Spleen (tissue), 11 donors: Measurements from ENCODE around the gene ARL6IP4. TPM values are rescaled to one million over a fixed set of nuclear protein-coding genes. Genes with fewer than 3 reads are reported as not detected.

Experiments
- DNase-seq: peaks from one replicate; pipeline ENCODE4 v3.0.0-alpha.2; 2020
- H3K27ac ChIP-seq, 8 donors: fragments of 200-600 bp; sonication (generic) in 7 of 8; 1 replicate in 4 of 8; 2 replicates in 4 of 8; pipeline versions ENCODE4 v1.5.0 to v1.8.0; 2016 to 2021; ENCODE audit warnings: inconsistent platforms in 4 of 8, mild to moderate bottlenecking in 4 of 8, moderate library complexity in 1 of 8
- H3K27me3 ChIP-seq, 7 donors: fragments of 200-600 bp; sonication (generic) in 6 of 7; replicated peaks in 1 of 7; 1 replicate in 4 of 7; 2 replicates in 3 of 7; pipeline versions ENCODE4 v1.5.0 to v1.8.0; 2016 to 2021; ENCODE audit warnings: inconsistent platforms in 3 of 7, mild to moderate bottlenecking in 1 of 7
- H3K36me3 ChIP-seq, 6 donors: fragments of 200-600 bp; sonication (generic) in 5 of 6; 1 replicate in 4 of 6; 2 replicates in 2 of 6; pipeline versions ENCODE4 v1.5.0 to v1.8.0; 2016 to 2021; ENCODE audit warnings: inconsistent platforms in 2 of 6
- H3K4me1 ChIP-seq, 6 donors: fragments of 200-600 bp; sonication (generic) in 5 of 6; 1 replicate in 3 of 6; 2 replicates in 3 of 6; pipeline versions ENCODE4 v1.5.0 to v1.8.0; 2016 to 2021; ENCODE audit warnings: inconsistent platforms in 3 of 6
- H3K4me3 ChIP-seq, 8 donors: fragments of 200-600 bp; sonication (generic) in 7 of 8; 1 replicate in 4 of 8; 2 replicates in 4 of 8; pipeline versions ENCODE4 v1.5.0 to v1.8.0; 2016 to 2021; ENCODE audit warnings: inconsistent platforms in 4 of 8, mild to moderate bottlenecking in 4 of 8, moderate library complexity in 2 of 8
- H3K9me3 ChIP-seq, 8 donors: fragments of 200-600 bp; sonication (generic) in 7 of 8; 1 replicate in 4 of 8; 2 replicates in 4 of 8; pipeline versions ENCODE4 v1.5.0 to v1.8.0; 2016 to 2021; ENCODE audit warnings: inconsistent platforms in 4 of 8
- CTCF ChIP-seq, 11 experiments: fragments of 200-600 bp in 7 of 11; fragments of 450-650 bp in 4 of 11; sonication (generic) in 4 of 11; IDR thresholded peaks in 8 of 11; conservative IDR thresholded peaks in 3 of 11; 1 replicate in 7 of 11; 2 replicates in 4 of 11; pipeline versions ENCODE4 v1.4.0 to v1.8.0; 2016 to 2021; ENCODE audit warnings: antibody characterized with exemption in 11 of 11, inconsistent platforms in 4 of 11, mild to moderate bottlenecking in 1 of 11
- POLR2A ChIP-seq, 3 donors: fragments of 450-650 bp; IDR thresholded peaks; one replicate each; pipeline ENCODE4 v1.5.1; 2017; ENCODE audit warnings: antibody characterized with exemption in 3 of 3, mild to moderate bottlenecking in 1 of 3
- POLR2AphosphoS5 ChIP-seq, 3 donors: sonication (generic); formaldehyde crosslinking; IDR thresholded peaks; one replicate each; pipeline ENCODE4 v1.5.1; 2017; ENCODE audit warnings: antibody characterized with exemption in 3 of 3
- WGBS, 5 donors: extraction: QIAGEN DNeasy Blood & Tissue Kit in 3 of 5; methylation state at CpG; one replicate each; pipeline versions ENCODE4 v1.1.5 to v1.1.7; 2013 to 2018; 5-methylcytosine and 5-hydroxymethylcytosine counted together
- intact Hi-C: fragments of 100-400 bp; cut with DNase I; formaldehyde crosslinking; loops from one replicate; pipeline ENCODE4 v1.15.0; 2023; ENCODE audit warnings: low total_unique reads
- polyA plus RNA-seq, 3 donors: library from polyadenylated mRNA; stranded (reverse); fragments of 200-250 nt; gene quantifications; one replicate each; pipeline ENCODE4 v1.2.1, GENCODE V29; 2013
- total RNA-seq, 7 donors: library from RNA; depleted of rRNA in 3 of 7; stranded (reverse); fragments of >200 nt in 3 of 7; fragmentation: NEBNext Ultra II Directional in 4 of 7; extraction: Animal tissue kit (Norgen Biotek cat#: 25700) in 4 of 7; gene quantifications; one replicate each; pipeline versions ENCODE4 v1.1.0 to v1.2.1, GENCODE V29; 2016 to 2021
- donor health status: healthy with polysubstance abuse.
- donor health status: DM: no; HTN: no; CAD: no; lungs with moderate emphysema.
- donor health status: DM: no; HTN: no; CAD: no.
- donor health status: Bipolar disorder and iron deficiency.
- donor health status: healthy.
- donor health status: DM: no; HTN: no; CAD: no.
- donor health status: DM: yes; HTN: yes; CAD: no.

ARL6IP4 gene
- total and polyA plus RNA-seq, 10 donors = 150 to 419 (median 197) TPM

- intact Hi-C loops = no loop called here
- Histone ChIP-seq H3K9me3 (no peaks in the 10 kb centered on the region), H3K27me3 (no peaks in the 10 kb centered on the region), H3K4me3 (no peak overlapping the region), H3K27ac (no peak overlapping the region), H3K4me1 (peaks cover 0 to 6% (median 0%) of the 10 kb centered on the region in 6 donors), H3K36me3 (peaks cover 0 to 54% (median 10%) of the 10 kb centered on the region in 6 donors)
- 90 to 94% (median 91%) methylated on average over 3 to 10 of the region's 10 CpGs for WGBS, 5 donors
- TF ChIP-seq POLR2A (IDR thresholded peaks at IDR 0.05) = no peak
- no peak for TF ChIP-seq CTCF (IDR thresholded peaks at IDR 0.05 in 8 of 11, conservative IDR thresholded peaks at IDR 0.05 in 3 of 11)
- no peak for TF ChIP-seq POLR2AphosphoS5 (IDR thresholded peaks at IDR 0.05)
- DNase-seq = peak; percentile 58
Measured at GRCh38 chr12:123000578-123000977, 20.1 kb downstream of the ARL6IP4 start.

- WGBS, 5 donors = 84 to 97% (median 90%) methylated on average over 3 of the region's 3 CpGs
- Histone ChIP-seq H3K9me3 (no peaks in the 10 kb centered on the region), H3K4me1 (no peaks in the 10 kb centered on the region), H3K27me3 (no peaks in the 10 kb centered on the region), H3K27ac (no peak overlapping the region), H3K36me3 (peaks cover 0 to 51% (median 10%) of the 10 kb centered on the region in 6 donors), H3K4me3 (no peak overlapping the region)
- DNase-seq = no peak
- no peak for TF ChIP-seq POLR2AphosphoS5 (IDR thresholded peaks at IDR 0.05)
- no peak for TF ChIP-seq POLR2A (IDR thresholded peaks at IDR 0.05)
- TF ChIP-seq CTCF (IDR thresholded peaks at IDR 0.05 in 8 of 11, conservative IDR thresholded peaks at IDR 0.05 in 3 of 11) = no peak
- intact Hi-C loops = no loop called here
Measured at GRCh38 chr12:123001464-123001863, 21.0 kb downstream of the ARL6IP4 start.

GRCh38 chr12:123003257-123003656 is 22.8 kb downstream of the ARL6IP4 start:
- DNase-seq = no peak
- peaks cover 0 to 54% (median 9%) of the 10 kb centered on the region in 6 donors for H3K36me3 ChIP-seq
- no peaks in the 10 kb centered on the region for H3K27me3 ChIP-seq
- WGBS, 5 donors = 84 to 90% (median 88%) methylated on average over 6 of the region's 6 CpGs
- H3K4me3 ChIP-seq = no peak overlapping the region
- no peaks in the 10 kb centered on the region for H3K9me3 ChIP-seq
- H3K4me1 ChIP-seq = no peaks in the 10 kb centered on the region
- intact Hi-C loops = no loop called here
- H3K27ac ChIP-seq = no peak overlapping the region
- no peak for TF ChIP-seq POLR2AphosphoS5 (IDR thresholded peaks at IDR 0.05)
- TF ChIP-seq POLR2A (IDR thresholded peaks at IDR 0.05) = no peak
- no peak for TF ChIP-seq CTCF (IDR thresholded peaks at IDR 0.05 in 8 of 11, conservative IDR thresholded peaks at IDR 0.05 in 3 of 11)

GRCh38 chr12:123004287-123004686 is 23.8 kb downstream of the ARL6IP4 start:
- WGBS, 5 donors = 88 to 93% (median 91%) methylated on average over 14 of the region's 14 CpGs
- no peaks in the 10 kb centered on the region for H3K9me3 ChIP-seq
- intact Hi-C loops = no loop called here
- H3K27ac ChIP-seq = no peak overlapping the region
- no peak for DNase-seq
- TF ChIP-seq CTCF (IDR thresholded peaks at IDR 0.05 in 8 of 11, conservative IDR thresholded peaks at IDR 0.05 in 3 of 11) = no peak
- no peak for TF ChIP-seq POLR2A (IDR thresholded peaks at IDR 0.05)
- H3K4me3 ChIP-seq = no peak overlapping the region
- H3K4me1 ChIP-seq = no peaks in the 10 kb centered on the region
- no peaks in the 10 kb centered on the region for H3K27me3 ChIP-seq
- H3K36me3 ChIP-seq = peaks cover 0 to 62% (median 11%) of the 10 kb centered on the region in 6 donors
